ENCODE results near the gene APC2.

GRCh38 chr19:1505991-1506881 is 56.3 kb downstream of the APC2 start:
- no peak for TF ChIP-seq REST (IDR thresholded peaks at IDR 0.05; ENCODE audit: borderline replicate concordance)
- TF ChIP-seq, protein P1, sequence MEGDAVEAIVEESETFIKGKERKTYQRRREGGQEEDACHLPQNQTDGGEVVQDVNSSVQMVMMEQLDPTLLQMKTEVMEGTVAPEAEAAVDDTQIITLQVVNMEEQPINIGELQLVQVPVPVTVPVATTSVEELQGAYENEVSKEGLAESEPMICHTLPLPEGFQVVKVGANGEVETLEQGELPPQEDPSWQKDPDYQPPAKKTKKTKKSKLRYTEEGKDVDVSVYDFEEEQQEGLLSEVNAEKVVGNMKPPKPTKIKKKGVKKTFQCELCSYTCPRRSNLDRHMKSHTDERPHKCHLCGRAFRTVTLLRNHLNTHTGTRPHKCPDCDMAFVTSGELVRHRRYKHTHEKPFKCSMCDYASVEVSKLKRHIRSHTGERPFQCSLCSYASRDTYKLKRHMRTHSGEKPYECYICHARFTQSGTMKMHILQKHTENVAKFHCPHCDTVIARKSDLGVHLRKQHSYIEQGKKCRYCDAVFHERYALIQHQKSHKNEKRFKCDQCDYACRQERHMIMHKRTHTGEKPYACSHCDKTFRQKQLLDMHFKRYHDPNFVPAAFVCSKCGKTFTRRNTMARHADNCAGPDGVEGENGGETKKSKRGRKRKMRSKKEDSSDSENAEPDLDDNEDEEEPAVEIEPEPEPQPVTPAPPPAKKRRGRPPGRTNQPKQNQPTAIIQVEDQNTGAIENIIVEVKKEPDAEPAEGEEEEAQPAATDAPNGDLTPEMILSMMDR (IDR thresholded peaks at IDR 0.05; ENCODE audit: poor library complexity, severe bottlenecking), result no peak
- TF ChIP-seq POLR2AphosphoS5 (IDR thresholded peaks at IDR 0.05), result no peak
- no peak for TF ChIP-seq EZH2 (IDR thresholded peaks at IDR 0.05; ENCODE audit: borderline replicate concordance, insufficient read depth, low read length, poor library complexity, severe bottlenecking)
- no peak for TF ChIP-seq EP300 (conservative IDR thresholded peaks at IDR 0.05; ENCODE audit: poor library complexity, severe bottlenecking)
- no peak for TF ChIP-seq RAD21 (conservative IDR thresholded peaks at IDR 0.05)
- no peak for TF ChIP-seq MXI1 (conservative IDR thresholded peaks at IDR 0.05; ENCODE audit: poor library complexity, severe bottlenecking)
- TF ChIP-seq TAF1 (IDR thresholded peaks at IDR 0.05; ENCODE audit: low read depth), result no peak
- no peak for TF ChIP-seq SMC3 (conservative IDR thresholded peaks at IDR 0.05; ENCODE audit: poor library complexity)

Measured in neural cell (in vitro differentiated cells).